Measurements from ENCODE around the gene MAP3K20. TPM values are rescaled to one million over a fixed set of nuclear protein-coding genes. Genes with fewer than 3 reads are reported as not detected.
A peak's percentile ranks its signal among the peaks of the same experiment; 100 is the strongest.

MAP3K20 gene
- total and polyA plus RNA-seq, 2 experiments from 2014 or later, result 7.6 to 9.6 TPM

GRCh38 chr2:173264603-173265366 lies 189.1 kb downstream of the MAP3K20 start:
- no peaks in the 10 kb centered on the region for H3K79me2 ChIP-seq (replicated peaks; ENCODE audit: insufficient read depth)
- peaks cover 2% of the 10 kb centered on the region for H3K27me3 Mint-ChIP-seq (ENCODE audit: insufficient read depth, low read depth, poor library complexity)
- peak; percentile 80 for ATAC-seq

GRCh38 chr2:173271135-173271534 lies 195.5 kb downstream of the MAP3K20 start:
- Mint-ChIP-seq H3K27ac (no peak overlapping the region), H3K4me1 (peaks cover 20% of the 10 kb centered on the region), H3K4me3 (no peak overlapping the region), H3K9me3 (peaks cover 5% of the 10 kb centered on the region; the same call in 1 of the 3 replicates), H3K36me3 (ENCODE audit: low read depth) (peaks cover 3% of the 10 kb centered on the region; the same call in 1 of the 3 replicates), H3K27me3 (ENCODE audit: insufficient read depth, low read depth, poor library complexity) (no peaks in the 10 kb centered on the region)
- Histone ChIP-seq H3F3A (replicated peaks; ENCODE audit: low read depth) (no peaks in the 10 kb centered on the region), H3K9me2 (ENCODE audit: insufficient read depth) (no peaks in the 10 kb centered on the region), H3K4me1 (ENCODE audit: insufficient read depth) (0 out of 2 replicates have a peak, but pooled peaks cover 5% of the 10 kb centered on the region), H2AFZ (no peak overlapping the region; the same call in 1 of the 2 replicates), H3K4me3 (no peak overlapping the region), H3K36me3 (ENCODE audit: insufficient read depth) (no peaks in the 10 kb centered on the region), H4K20me1 (replicated peaks; ENCODE audit: insufficient read depth) (no peaks in the 10 kb centered on the region), H3K27me3 (ENCODE audit: insufficient read depth) (no peaks in the 10 kb centered on the region), H3K4me2 (no peak overlapping the region), H3K79me2 (replicated peaks; ENCODE audit: insufficient read depth) (no peaks in the 10 kb centered on the region), H3K27ac (ENCODE audit: low read depth) (no peak overlapping the region)
- ATAC-seq, result no peak
- no peak for DNase-seq (ENCODE audit: low spot score)
- no peak for TF ChIP-seq STAT1 (IDR thresholded peaks at IDR 0.05; ENCODE audit: unreplicated experiment)
- TF ChIP-seq CREB1 (CRISPR knock-in tag; IDR thresholded peaks at IDR 0.05; ENCODE audit: low read depth), result no peak
- no peak for TF ChIP-seq ZNF114 (CRISPR knock-in tag; IDR thresholded peaks at IDR 0.05)
- TF ChIP-seq ETS1 (IDR thresholded peaks at IDR 0.05), result no peak
- TF ChIP-seq EZH2phosphoT487 (IDR thresholded peaks at IDR 0.05; ENCODE audit: unreplicated experiment), result no peak
- TF ChIP-seq ZNF462 (CRISPR knock-in tag; IDR thresholded peaks at IDR 0.05), result no peak
- no peak for TF ChIP-seq JUNB (IDR thresholded peaks at IDR 0.05; ENCODE audit: unreplicated experiment)
- TF ChIP-seq ZNF331 (CRISPR knock-in tag; IDR thresholded peaks at IDR 0.05; ENCODE audit: low read depth), result no peak

More at GRCh38 chr2:173264603-173265366, 189.1 kb downstream of the MAP3K20 start:
- H3K27ac Mint-ChIP-seq, result peak overlapping the region; percentile 26; the same call in 1 of the 2 replicates
- peak overlapping the region; percentile 15; the same call in 1 of the 3 replicates for H3K4me3 Mint-ChIP-seq
- DNase-seq (ENCODE audit: low spot score), result peak; percentile 67
- Histone ChIP-seq H3K4me3 (no peak overlapping the region), H3K4me2 (no peak overlapping the region; the same call in 1 of the 2 replicates), H3K27me3 (ENCODE audit: insufficient read depth) (no peaks in the 10 kb centered on the region), H3K9me2 (ENCODE audit: insufficient read depth) (no peaks in the 10 kb centered on the region), H4K20me1 (replicated peaks; ENCODE audit: insufficient read depth) (no peaks in the 10 kb centered on the region), H2AFZ (0 out of 2 replicates have a peak overlapping the region, but pooled peaks have one; percentile 0), H3K27ac (ENCODE audit: low read depth) (no peak overlapping the region; the same call in 1 of the 2 replicates), H3F3A (replicated peaks; ENCODE audit: low read depth) (no peaks in the 10 kb centered on the region), H3K4me1 (ENCODE audit: insufficient read depth) (peaks cover 22% of the 10 kb centered on the region), H3K36me3 (ENCODE audit: insufficient read depth) (no peaks in the 10 kb centered on the region)
- no peaks in the 10 kb centered on the region for H3K9me3 Mint-ChIP-seq
- peaks cover 6% of the 10 kb centered on the region; the same call in 1 of the 3 replicates for H3K36me3 Mint-ChIP-seq (ENCODE audit: low read depth)
- H3K4me1 Mint-ChIP-seq, result peaks cover 28% of the 10 kb centered on the region
- TF ChIP-seq ETS1 (IDR thresholded peaks at IDR 0.05) (peak; percentile 43; the same call in 1 of the 2 replicates), POLR2AphosphoS5 (IDR thresholded peaks at IDR 0.05; ENCODE audit: low read depth) (no peak)
